GM23338 (cell line): Measurements from ENCODE around the gene KRTAP20-1. TPM values are rescaled to one million over a fixed set of nuclear protein-coding genes. Genes with fewer than 3 reads are reported as not detected.

Source experiments
- CTCF ChIP-seq, 2 experiments: fragments of 200-600 bp in 1 of 2; sonication (generic) in 1 of 2; conservative IDR thresholded peaks; 2 replicates each; pipeline versions ENCODE4 v1.5.1 to v1.6.1; 2016 to 2017; ENCODE audit warnings: antibody characterized with exemption in 2 of 2, low read depth in 2 of 2, mild to moderate bottlenecking in 2 of 2, moderate library complexity in 1 of 2
- ETS1 ChIP-seq: IDR thresholded peaks from 2 replicates; pipeline ENCODE4 v1.6.1; 2016; ENCODE audit warnings: antibody characterized with exemption
- EZH2phosphoT487 ChIP-seq: fragments of 200-600 bp; sonication (generic); IDR thresholded peaks from one replicate; pipeline ENCODE4 v1.8.1; 2018; ENCODE audit warnings: antibody characterized with exemption; ENCODE audit not compliant: unreplicated experiment
- JUNB ChIP-seq: IDR thresholded peaks from one replicate; pipeline ENCODE4 v1.6.1; 2016; ENCODE audit warnings: antibody characterized with exemption; ENCODE audit not compliant: unreplicated experiment
- POLR2AphosphoS5 ChIP-seq: IDR thresholded peaks from 2 replicates; pipeline ENCODE4 v1.6.1; 2016; ENCODE audit warnings: antibody characterized with exemption, low read depth
- STAT1 ChIP-seq: IDR thresholded peaks from one replicate; pipeline ENCODE4 v1.6.1; 2016; ENCODE audit warnings: antibody characterized with exemption; ENCODE audit not compliant: unreplicated experiment
- ZNF331 ChIP-seq: fragments of 250-450 bp; sonication (Bioruptor Pico); IDR thresholded peaks from 2 replicates; pipeline ENCODE4 v1.5.0; 2020; ENCODE audit warnings: low read depth, mild to moderate bottlenecking, moderate library complexity
- ZNF462 ChIP-seq: fragments of 250-450 bp; sonication (Bioruptor Pico); IDR thresholded peaks from 2 replicates; pipeline ENCODE4 v1.5.0; 2020; ENCODE audit warnings: mild to moderate bottlenecking, moderate library complexity
- polyA plus RNA-seq: library from polyadenylated mRNA; unstranded; fragments of >200 nt; fragmentation: Nextera tagmentation; extraction: Ambion mirVana; gene quantifications from 2 replicates; pipeline ENCODE4 v1.2.1, GENCODE V29; 2016
- total RNA-seq: library from RNA; depleted of rRNA; stranded (reverse); fragments of >200 nt; shearing (Covaris generic); gene quantifications from 2 replicates; pipeline ENCODE4 v1.2.3, GENCODE V29; 2014

Gene KRTAP20-1
- total and polyA plus RNA-seq, 2 experiments from 2014 or later: not detected

- TF ChIP-seq ZNF462 (CRISPR knock-in tag) (no peak), ETS1 (no peak), JUNB (no peak), EZH2phosphoT487 (no peak), STAT1 (no peak), CTCF (conservative IDR thresholded peaks at IDR 0.05; ENCODE audit: low read depth in 2 of 2) (no peak), POLR2AphosphoS5 (no peak), ZNF331 (CRISPR knock-in tag) (no peak)
These were observed 3.9 kb downstream of the KRTAP20-1 start (continued) for GRCh38 chr21:30620080-30620479.
